ENCODE results near the gene GLP1R.

- no peak for TF ChIP-seq YY1 (IDR thresholded peaks at IDR 0.05; ENCODE audit: extremely low read depth, insufficient replicate concordance, low read depth, low read length)
- TF ChIP-seq CTCF (IDR thresholded peaks at IDR 0.05 in 2 of 3, conservative IDR thresholded peaks at IDR 0.05 in 1 of 3; ENCODE audit: borderline replicate concordance in 1 of 3, insufficient read depth in 1 of 3, low read depth in 2 of 3, low read length in 2 of 3), result no peak
- no peak for TF ChIP-seq CEBPB (IDR thresholded peaks at IDR 0.05; ENCODE audit: low read depth)
- no peak for TF ChIP-seq POLR2A (IDR thresholded peaks at IDR 0.05; ENCODE audit: borderline replicate concordance, extremely low read depth, insufficient read depth, insufficient read length)
- no peak for TF ChIP-seq SIN3A (IDR thresholded peaks at IDR 0.05; ENCODE audit: low read depth)
These were observed 12.9 kb upstream of the GLP1R start for GRCh38 chr6:39035681-39036080.
